ENCODE results near the gene PRPF6. TPM values are rescaled to one million over a fixed set of nuclear protein-coding genes. Genes with fewer than 3 reads are reported as not detected.

PRPF6 gene
- polyA plus RNA-seq, 3 donors: 29.1 to 47.7 (median 34.5) TPM

DNA sequence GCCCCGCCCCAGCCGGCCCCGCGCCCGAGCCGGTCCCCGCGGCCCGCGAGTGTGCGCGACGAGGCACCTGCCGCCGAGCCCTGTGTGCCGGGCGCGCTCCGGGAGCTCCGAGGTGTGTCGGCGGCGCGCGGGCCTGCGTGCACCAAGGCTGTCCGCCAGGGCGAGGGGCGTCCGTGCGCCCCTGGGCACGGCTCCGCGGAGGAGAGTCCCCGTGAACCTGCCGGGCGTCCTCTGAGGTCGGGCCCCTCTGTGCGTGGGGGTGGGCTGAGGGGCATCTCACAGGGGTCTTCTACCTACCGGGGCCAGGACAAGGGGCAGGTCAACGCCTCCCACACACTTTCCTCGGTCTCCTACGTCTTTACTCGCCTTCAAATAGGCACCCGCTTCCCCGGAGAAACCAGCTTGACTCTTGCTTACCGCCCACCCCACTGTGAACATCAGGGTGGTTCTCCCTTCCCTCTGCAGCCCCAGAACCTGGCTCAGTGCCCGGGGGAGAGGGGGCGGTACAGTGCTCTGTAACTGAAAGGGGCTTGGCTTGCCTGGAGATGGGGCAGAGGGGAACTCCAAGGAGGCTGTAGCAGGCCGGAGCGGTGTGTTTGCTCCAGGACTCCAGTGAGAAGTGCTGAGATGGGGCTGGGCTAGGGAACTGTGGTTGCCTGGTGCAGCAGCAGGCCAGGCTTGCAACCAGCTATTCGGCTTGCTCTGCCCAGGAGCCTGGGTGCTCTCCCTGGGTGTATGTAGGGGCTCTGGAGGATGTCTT lies 1.2 kb upstream of the PRPF6 start, which contains the start of gene SAMD10:
Gene SAMD10, minus strand, starts transcription at position 86 of the 760 bp plus-strand sequence. CDS start 175 bp downstream, outside the sequence.
- intact Hi-C loops (cut with micrococcal nuclease): loop anchor here (1.0 to 10.0 kb wide), 6 partner anchors 23 to 1835 kb away; partner anchors contain the start of genes TCEA2 (in 2 of the 2), PSMA7 (in 1 of the 2), PTK6 (in 1 of the 2) and SS18L1 (in 1 of the 2)
- H3K27ac ChIP-seq (ENCODE audit: low read depth in 1 of 2, low read length in 2 of 2): peak within 1 kb of the TSS in 1 of 2 donors; percentile 89
- H2AFZ ChIP-seq (ENCODE audit: insufficient read depth, low read depth, low read length, poor library complexity, severe bottlenecking): peak within 1 kb of the TSS; percentile 92
- H3K4me1 ChIP-seq (ENCODE audit: control insufficient read depth in 1 of 2, insufficient read depth in 2 of 2, low read length in 2 of 2): peaks cover 32 to 48% of the 10 kb centered on the region in 2 donors
- no peaks in the 10 kb centered on the region for H3K9me3 ChIP-seq (replicated peaks in 1 of 2; ENCODE audit: control insufficient read depth in 1 of 2, insufficient read depth in 1 of 2, low read length in 2 of 2)
- under 1% methylated on average over 36 of the region's 52 CpGs for WGBS (ENCODE audit: insufficient coverage)
- DNase-seq: peak in 1 of 3 donors; percentile 35
- H3K79me2 ChIP-seq (ENCODE audit: insufficient read depth, low read length): peaks cover 23% of the 10 kb centered on the region
- H3K27me3 Mint-ChIP-seq (ENCODE audit: low read depth in 3 of 3): peaks cover 4 to 11% (median 10%) of the 10 kb centered on the region in 3 donors
- H3K27ac Mint-ChIP-seq: peak within 1 kb of the TSS; percentile 40 to 95 (median 90)
- H3K4me2 ChIP-seq (replicated peaks; ENCODE audit: extremely low read depth, low read length, poor library complexity, severe bottlenecking): peak within 1 kb of the TSS; percentile 99
- peak within 1 kb of the TSS; percentile 75 for H3K9ac ChIP-seq (ENCODE audit: insufficient read depth, low read length, poor library complexity, severe bottlenecking)
- peaks cover 0 to 2% (median 0%) of the 10 kb centered on the region in 7 donors for H3K9me3 Mint-ChIP-seq
- H3K36me3 ChIP-seq (replicated peaks in 1 of 2; ENCODE audit: control insufficient read depth in 1 of 2, insufficient read depth in 2 of 2, low read length in 2 of 2): peaks cover 15 to 24% of the 10 kb centered on the region in 2 donors
- TF ChIP-seq, protein P1, sequence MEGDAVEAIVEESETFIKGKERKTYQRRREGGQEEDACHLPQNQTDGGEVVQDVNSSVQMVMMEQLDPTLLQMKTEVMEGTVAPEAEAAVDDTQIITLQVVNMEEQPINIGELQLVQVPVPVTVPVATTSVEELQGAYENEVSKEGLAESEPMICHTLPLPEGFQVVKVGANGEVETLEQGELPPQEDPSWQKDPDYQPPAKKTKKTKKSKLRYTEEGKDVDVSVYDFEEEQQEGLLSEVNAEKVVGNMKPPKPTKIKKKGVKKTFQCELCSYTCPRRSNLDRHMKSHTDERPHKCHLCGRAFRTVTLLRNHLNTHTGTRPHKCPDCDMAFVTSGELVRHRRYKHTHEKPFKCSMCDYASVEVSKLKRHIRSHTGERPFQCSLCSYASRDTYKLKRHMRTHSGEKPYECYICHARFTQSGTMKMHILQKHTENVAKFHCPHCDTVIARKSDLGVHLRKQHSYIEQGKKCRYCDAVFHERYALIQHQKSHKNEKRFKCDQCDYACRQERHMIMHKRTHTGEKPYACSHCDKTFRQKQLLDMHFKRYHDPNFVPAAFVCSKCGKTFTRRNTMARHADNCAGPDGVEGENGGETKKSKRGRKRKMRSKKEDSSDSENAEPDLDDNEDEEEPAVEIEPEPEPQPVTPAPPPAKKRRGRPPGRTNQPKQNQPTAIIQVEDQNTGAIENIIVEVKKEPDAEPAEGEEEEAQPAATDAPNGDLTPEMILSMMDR (IDR thresholded peaks at IDR 0.05): no peak
- peak within 1 kb of the TSS; percentile 83 to 92 for H3K4me3 Mint-ChIP-seq
- no peaks in the 10 kb centered on the region for H4K20me1 ChIP-seq (ENCODE audit: insufficient read depth, low read length)
- H3K4me1 Mint-ChIP-seq: peaks cover 40% of the 10 kb centered on the region
- peaks cover 22% of the 10 kb centered on the region in 2 donors for H3K36me3 Mint-ChIP-seq
- peaks cover 0 to 5% of the 10 kb centered on the region in 2 donors for H3K27me3 ChIP-seq (ENCODE audit: control insufficient read depth in 2 of 2, insufficient read depth in 2 of 2, low read length in 2 of 2)
- H3K4me3 ChIP-seq (replicated peaks in 1 of 3; ENCODE audit: low read depth in 2 of 3, low read length in 3 of 3): peak within 1 kb of the TSS; percentile 26 to 83 (median 67)

DNA sequence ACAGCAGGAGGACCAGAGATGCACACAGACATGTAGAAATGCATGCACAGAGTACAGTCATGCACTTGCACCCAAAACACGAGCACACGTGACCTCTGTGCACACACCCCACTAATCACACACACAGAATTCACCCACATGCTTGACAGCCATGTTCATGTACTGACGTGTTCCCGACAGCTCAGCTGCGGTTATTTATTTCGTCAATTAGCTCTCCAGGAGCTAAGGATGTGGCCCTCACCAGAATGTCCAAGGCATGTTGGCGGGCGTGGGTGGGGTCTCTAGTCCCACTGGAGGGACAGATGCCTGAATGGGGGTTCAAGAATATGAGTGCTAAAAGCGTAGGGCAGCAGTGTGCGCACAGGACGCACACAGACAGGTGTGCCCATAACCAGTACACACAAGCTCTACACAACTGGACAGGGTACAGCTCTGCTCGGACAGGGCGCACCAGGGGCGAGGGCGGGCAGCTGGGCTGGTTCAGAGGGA lies 571 bp upstream of the PRPF6 start:
- peak overlapping the region; percentile 40 to 95 (median 90) for H3K27ac Mint-ChIP-seq
- no peaks in the 10 kb centered on the region for H3K9me3 ChIP-seq (replicated peaks in 1 of 2; ENCODE audit: control insufficient read depth in 1 of 2, insufficient read depth in 1 of 2, low read length in 2 of 2)
- H3K79me2 ChIP-seq (ENCODE audit: insufficient read depth, low read length): peaks cover 23% of the 10 kb centered on the region
- H3K9me3 Mint-ChIP-seq: peaks cover 0 to 2% (median 0%) of the 10 kb centered on the region in 7 donors
- intact Hi-C loops (cut with micrococcal nuclease): loop anchor here (1.0 to 10.0 kb wide), 6 partner anchors 24 to 1836 kb away; partner anchors contain the start of genes TCEA2 (in 2 of the 2), PSMA7 (in 1 of the 2), PTK6 (in 1 of the 2) and SS18L1 (in 1 of the 2)
- H3K4me1 ChIP-seq (ENCODE audit: control insufficient read depth in 1 of 2, insufficient read depth in 2 of 2, low read length in 2 of 2): peaks cover 32 to 48% of the 10 kb centered on the region in 2 donors
- no peaks in the 10 kb centered on the region for H4K20me1 ChIP-seq (ENCODE audit: insufficient read depth, low read length)
- peaks cover 27 to 28% of the 10 kb centered on the region in 2 donors for H3K36me3 Mint-ChIP-seq
- H3K36me3 ChIP-seq (replicated peaks in 1 of 2; ENCODE audit: control insufficient read depth in 1 of 2, insufficient read depth in 2 of 2, low read length in 2 of 2): peaks cover 21 to 30% of the 10 kb centered on the region in 2 donors
- WGBS (ENCODE audit: insufficient coverage): 39% methylated on average over 8 of the region's 15 CpGs
- peak in 2 of 3 donors; percentile 25 to 54 for DNase-seq
- H3K9ac ChIP-seq (ENCODE audit: insufficient read depth, low read length, poor library complexity, severe bottlenecking): peak overlapping the region; percentile 75
- peaks cover 40% of the 10 kb centered on the region for H3K4me1 Mint-ChIP-seq
- H3K4me3 Mint-ChIP-seq: peak overlapping the region; percentile 83 to 92
- H3K27ac ChIP-seq (ENCODE audit: low read depth in 1 of 2, low read length in 2 of 2): peak overlapping the region; percentile 50 to 89
- peak overlapping the region; percentile 26 to 83 (median 65) for H3K4me3 ChIP-seq (replicated peaks in 1 of 3; ENCODE audit: low read depth in 2 of 3, low read length in 3 of 3)
- H3K27me3 ChIP-seq (ENCODE audit: control insufficient read depth in 2 of 2, insufficient read depth in 2 of 2, low read length in 2 of 2): peaks cover 0 to 5% of the 10 kb centered on the region in 2 donors
- H3K27me3 Mint-ChIP-seq (ENCODE audit: low read depth in 3 of 3): peaks cover 4 to 11% (median 10%) of the 10 kb centered on the region in 3 donors
- peak overlapping the region; percentile 92 for H2AFZ ChIP-seq (ENCODE audit: insufficient read depth, low read depth, low read length, poor library complexity, severe bottlenecking)
- H3K4me2 ChIP-seq (replicated peaks; ENCODE audit: extremely low read depth, low read length, poor library complexity, severe bottlenecking): peak overlapping the region; percentile 99
- TF ChIP-seq, protein P1 (IDR thresholded peaks at IDR 0.05): no peak

All from CD14-positive monocyte (primary cell).